ENCODE data around the gene COLEC11.
"Not testable (repeated sequence)": the region's sequence is repeated elsewhere in the genome, so short reads cannot be mapped to it uniquely, and the experiment has no call there.

Gene COLEC11

DNA sequence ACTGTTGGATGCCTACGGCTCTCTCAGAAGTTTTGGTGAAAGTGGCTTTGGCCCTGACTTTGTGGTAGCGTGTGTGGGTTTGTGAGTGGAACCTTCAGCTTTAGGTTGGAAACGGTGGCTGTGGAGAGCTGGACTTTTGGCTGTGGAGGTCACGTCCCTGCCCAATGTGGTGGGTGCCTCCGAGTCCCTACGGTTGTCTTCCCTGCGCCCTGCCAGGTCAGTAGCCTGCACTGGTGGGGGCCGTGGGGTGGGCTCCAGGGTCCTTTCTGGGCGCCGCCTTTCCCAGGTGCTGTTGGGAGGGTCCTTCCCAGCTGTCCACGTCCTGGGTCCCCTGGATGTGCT lies 11.1 kb downstream of the COLEC11 start:
- no peak for DNase-seq (ENCODE audit: low spot score)

DNA sequence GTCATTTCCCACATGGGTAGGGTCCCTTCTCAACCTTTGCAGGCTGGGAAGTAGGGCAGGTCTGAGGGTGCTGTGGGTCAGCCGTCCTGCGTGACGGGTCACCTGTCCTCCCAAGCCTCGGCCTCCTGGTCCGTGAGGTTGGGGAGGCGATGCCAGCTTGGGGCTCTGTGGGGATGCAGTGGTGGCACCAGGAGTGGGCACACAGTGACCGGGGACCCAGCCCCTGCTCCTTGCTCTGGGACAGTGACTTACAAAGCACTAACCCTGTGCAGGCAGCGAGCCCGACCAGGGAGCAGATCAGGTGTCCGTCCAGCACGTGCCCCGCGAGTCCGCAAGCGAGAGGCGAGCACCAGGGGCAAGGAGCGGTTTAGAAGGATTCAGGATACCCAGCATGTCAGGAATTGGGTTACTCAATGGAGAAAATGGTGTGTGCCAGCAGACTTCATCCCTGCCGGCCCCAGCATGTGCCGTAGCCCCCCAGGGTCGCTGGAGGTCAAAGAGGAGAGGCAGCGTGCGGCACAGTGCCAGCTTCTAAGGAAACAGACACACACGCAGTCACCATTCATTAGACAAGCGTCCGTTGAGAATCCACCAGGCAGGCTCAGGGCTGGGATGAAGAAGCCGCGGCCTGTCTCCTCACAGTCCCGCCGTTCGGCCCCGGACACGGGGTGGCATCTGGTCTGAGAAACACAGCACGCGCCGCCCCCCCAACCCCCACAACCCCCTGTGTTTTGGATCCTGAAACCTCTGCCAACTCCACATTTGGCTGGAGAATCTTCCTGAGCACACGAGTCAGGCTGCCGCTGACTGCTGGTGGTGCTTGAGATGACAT lies 11.7 kb downstream of the COLEC11 start:
- peak; percentile 42 for DNase-seq (ENCODE audit: low spot score)

DNA sequence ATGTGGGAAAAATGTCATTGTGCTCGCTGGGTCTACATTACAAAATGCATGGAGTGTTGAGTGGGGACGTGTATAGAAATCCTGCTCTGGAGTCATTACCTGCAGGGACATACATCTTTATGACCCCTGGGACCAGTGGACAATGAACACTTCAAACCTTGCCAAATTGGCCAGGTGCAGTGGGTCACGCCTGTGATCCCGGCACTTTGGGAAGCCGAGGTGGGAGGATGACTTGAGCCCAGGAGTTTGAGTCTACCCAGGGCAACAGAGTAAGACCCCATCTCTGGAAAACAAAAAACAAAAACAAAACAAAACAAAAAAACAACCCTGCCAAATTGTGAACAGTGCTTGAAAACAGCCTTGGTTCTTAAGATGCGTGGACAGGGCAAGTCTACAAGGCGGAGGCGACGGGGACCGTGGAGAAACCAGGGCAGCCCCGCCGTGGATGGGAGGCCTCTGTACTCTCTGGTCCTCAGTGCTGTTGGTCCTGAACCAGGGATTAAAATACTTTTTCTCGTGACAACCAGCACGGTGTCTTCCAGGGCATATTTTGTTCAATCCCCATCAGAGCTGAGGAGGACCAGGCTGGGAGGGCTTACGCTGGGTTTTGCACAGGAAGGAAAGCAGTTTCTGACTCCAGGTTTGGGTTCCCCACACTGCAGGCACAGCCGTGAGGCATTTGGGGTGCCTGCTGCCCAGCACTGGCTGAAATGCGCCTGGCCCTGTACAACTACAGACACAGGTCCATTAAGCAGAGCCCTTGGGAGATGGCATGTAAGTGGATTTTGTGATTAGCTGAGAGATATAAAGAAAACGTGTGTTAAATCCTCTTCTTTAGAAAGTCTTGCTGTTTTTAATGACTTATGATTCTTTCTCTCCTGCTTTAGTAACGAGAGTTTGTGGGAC lies 13.7 kb downstream of the COLEC11 start:
- peak; percentile 37 for DNase-seq (ENCODE audit: low spot score)

DNA sequence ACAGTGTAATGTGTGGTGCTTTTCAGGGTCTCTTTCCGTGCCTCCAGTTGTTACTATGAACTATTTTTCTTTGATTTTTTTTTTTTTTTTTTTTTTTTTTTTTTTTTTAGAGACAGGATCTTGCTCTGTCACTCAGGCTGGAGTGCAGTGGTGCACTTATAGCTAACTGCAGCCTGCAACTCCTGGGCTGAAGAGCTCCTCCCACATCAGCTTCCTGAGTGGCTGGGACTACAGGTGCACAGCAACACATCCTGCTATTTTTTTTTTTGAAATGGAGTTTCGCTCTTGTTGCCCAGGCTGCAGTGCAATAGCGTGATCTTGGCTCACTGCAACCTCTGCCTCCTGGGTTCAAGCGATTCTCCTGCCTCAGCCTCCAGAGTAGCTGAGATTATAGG lies 14.4 kb downstream of the COLEC11 start:
- not testable (repeated sequence) for DNase-seq (ENCODE audit: low spot score)

DNA sequence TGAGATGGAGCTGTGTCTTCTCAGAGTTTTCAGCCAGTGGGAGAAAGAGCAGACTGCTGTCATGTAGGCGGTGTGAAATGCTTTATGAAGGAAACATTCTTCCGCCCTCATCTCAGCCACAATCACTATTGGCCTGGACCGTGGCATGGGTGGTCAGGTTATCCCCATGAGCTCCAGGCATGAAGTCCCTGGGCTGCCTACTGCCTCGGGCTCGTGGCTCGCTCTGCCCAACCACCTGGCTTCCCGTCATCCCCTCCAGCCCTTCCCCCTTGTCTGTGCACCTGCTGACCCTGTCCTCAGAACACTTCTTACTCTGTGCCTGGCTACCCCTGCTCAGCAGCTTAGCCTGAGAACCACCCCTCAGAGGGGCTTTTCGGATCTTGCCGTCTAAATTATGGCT lies 15.5 kb downstream of the COLEC11 start:
- DNase-seq (ENCODE audit: low spot score): no peak

DNA sequence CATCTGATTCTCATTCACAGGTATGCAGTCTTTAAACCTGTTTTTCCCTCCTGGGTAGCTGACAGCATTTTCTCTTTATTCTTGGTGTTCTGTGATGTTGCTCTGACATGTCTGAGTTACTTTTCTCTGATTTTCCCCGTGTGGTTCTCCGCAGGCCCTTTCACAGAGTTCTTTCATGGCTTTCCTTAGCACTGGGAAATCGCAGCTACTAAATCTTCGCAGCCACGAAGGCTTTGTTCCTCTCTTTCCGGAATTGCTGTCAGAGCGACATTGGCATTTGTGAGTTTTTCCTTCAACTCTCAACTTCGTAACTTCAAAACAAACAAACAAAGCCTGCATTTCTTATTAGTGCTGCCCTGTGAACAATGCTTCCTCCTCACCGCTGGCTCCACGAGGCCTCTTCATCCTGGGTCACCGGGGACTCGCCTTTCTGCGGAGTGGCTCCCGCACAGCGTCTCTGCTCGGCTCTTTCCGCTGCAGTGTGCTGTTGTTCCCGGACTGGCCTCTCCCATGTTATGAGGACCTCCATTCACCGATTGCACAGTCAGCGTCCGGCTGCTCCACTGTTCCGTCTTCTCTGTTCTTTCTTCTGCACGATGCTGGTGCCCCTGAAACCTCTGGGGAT lies 16.1 kb downstream of the COLEC11 start:
- DNase-seq (ENCODE audit: low spot score): peak; percentile 48

DNA sequence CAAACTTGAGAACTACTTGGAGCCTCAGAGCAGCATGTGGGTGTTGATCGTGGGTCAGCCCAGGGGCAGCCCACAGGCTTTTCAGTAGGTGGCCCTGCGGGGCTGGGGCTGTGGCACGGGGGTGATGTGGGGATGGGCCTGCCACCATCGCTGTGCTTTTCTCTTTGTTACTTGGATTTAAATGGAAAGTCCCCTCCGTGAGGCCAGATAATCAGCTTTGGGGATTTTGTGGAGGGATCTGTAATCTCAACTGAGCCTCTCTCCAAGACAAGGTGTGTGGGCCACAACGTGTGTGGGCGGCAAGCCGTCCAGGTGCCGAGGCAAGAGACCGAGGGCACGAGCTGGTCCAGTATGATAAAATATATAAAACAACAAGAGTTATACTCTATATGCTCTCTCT lies 16.7 kb downstream of the COLEC11 start:
- DNase-seq (ENCODE audit: low spot score): peak; percentile 70

DNA sequence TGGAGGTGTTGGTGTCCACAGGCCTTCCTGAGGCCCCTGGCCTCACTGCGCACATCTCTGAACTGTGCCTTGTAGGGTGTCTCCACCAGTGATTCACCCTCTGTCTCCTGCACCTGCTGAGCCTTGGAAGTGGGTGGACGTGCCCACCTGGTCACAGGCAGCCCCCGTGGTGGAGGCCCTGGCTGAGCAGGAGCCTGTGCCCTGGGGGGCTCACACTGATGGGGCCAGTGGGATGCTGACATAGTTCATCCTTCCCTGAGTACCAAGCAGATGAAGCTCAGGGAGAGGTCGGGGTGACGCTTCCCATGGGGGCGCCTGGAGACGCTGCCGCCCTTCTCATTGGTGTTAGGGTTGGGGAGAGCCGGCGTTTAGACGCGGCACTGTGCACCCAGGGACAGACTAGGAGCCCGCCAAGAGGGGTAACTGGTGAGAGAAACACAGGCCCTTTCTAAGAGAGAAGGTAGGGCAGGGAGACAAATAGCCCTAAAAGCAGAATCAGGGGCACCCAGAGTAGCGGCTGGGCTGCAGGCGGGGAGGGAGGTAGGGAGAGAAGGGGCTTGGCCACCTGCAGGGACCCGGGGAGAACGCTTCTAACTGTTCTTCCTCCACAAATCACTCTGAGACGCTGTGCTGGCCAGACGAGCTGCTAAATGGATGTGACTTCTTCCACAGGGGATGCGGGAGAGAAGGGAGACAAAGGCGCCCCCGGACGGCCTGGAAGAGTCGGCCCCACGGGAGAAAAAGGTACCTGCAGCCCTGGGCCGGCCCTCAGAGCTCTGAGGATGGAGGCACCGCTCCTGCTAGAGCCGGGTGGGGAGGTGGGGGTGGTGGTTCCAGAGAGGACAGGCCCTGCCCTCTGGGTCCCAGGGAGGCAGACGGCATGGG lies 18.0 kb downstream of the COLEC11 start:
- DNase-seq (ENCODE audit: low spot score): no peak

DNA sequence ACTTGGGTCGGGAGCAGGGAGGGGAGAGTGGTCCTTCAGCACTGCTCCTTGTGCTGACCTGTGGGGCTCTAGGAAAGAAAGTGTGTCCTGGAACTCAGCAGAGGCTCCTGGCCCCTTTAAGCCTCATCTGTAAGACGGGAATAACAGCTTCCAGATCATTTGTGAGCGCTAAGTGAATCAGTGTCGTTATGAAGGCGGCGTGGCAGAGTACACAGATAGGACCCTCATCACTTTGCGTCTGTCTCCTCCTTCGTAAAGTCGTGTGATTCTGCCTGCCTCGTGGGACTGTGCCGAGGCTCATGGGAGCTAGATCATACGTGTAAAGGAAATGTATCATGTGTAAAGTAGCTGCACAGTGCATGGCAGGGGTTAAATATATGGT lies 18.6 kb downstream of the COLEC11 start:
- no peak for DNase-seq (ENCODE audit: low spot score)

DNA sequence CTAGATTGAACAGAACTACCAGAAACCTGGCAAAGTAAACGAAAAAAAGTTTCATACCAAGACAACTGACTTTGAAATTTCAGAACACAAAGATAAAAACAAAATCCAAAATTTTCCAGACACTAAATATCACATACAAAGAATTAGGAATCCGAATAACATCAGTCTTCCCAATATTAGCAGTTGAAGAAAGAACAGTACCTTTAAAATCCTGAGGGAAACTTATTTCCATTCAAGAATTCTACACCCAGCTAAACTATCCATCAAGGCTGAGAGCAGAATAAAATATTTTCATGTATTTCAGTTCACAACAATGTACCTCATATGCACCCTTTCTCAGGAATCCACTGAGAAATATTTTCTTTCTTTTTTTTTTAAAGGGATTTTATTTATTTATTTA lies 19.8 kb downstream of the COLEC11 start:
- not testable (repeated sequence) for DNase-seq (ENCODE audit: low spot score)

DNA sequence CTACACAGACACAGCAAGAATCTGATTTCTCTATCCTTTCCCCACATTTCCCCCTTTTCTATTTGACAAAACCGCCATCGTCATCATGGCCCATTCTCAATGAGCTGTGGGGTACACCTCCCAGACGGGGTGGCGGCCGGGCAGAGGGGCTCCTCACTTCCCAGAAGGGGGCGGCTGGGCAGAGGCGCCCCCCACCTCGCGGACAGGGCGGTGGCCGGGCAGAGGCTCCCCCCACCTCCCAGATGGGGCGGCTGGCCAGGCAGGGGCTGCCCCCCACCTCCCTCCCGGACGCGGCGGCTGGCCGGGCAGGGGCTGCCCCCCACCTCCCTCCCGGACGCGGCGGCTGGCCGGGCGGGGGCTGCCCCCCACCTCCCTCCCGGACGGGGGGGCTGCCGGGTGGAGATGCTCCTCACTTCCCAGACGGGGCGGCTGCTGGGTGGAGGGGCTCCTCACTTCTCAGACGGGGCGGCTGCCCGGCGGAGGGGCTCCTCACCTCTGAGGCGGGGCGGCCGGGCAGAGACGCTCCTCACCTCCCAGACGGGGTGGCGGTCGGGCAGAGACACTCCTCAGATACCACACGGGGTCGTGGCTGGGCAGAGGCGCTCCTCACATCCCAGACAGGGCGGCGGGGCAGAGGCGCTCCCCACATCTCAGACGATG lies 20.8 kb downstream of the COLEC11 start:
- not testable (repeated sequence) for DNase-seq (ENCODE audit: low spot score)

DNA sequence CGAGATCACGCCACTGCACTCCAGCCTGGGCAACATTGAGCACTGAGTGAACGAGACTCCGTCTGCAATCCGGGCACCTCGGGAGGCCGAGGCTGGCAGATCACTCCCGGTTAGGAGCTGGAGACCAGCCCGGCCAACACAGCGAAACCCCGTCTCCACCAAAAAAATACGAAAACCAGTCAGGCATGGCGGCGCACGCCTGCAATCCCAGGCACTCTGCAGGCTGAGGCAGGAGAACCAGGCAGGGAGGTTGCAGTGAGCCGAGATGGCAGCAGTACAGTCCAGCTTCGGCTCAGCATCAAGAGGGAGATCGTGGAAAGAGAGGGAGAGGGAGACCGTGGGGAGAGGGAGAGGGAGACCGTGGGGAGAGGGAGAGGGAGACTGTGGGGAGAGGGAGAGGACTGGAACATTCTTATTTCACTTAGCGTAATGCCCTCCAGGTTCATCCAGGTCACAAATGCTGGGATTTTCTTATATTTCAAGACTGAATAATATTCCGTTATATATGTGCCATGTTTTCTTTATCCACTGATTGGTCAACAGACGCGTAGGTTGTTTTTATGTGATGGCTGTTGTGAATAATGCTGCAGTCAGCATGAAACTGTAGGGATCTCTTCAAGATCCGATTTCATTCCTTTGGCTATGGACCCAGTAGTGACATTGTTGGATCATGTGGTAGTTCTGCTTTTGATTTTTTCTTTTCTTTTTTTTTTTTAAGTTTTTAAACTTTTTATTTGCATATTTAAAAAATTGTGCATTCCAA lies 21.7 kb downstream of the COLEC11 start:
- not testable (repeated sequence) for DNase-seq (ENCODE audit: low spot score)

DNA sequence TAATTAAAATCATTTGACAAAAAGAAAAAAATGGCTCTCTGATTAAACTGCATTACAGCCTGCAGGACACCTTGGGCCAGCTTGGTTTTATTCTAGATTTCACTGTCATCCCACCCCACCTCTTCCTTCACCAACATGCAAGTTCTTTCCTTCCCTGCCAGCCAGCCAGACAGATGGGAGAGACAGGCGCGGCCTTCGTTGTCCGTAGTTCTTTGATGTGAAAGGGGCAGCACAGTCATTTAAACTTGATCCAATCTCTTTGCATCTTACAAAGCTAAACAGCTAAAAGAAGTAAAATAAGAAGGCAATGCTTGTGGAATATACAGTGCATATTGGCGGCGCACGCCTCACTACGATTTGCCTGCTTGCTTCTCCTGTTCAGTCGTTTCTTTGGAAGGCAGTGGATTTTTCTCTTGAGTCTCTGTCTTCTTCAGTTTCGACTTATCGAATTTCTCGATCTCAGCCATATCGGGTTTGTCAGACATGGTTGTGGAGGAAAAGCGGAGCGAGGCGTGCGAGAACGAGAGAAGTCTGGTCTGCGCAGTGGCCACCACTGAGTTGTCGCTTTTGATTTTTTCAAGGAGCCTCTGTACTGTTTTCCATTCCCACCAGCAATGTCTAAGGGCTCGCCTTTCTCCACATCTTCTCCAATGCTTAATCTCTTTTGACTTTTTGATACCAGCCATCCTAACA lies 22.4 kb downstream of the COLEC11 start:
- DNase-seq (ENCODE audit: low spot score): no peak

DNA sequence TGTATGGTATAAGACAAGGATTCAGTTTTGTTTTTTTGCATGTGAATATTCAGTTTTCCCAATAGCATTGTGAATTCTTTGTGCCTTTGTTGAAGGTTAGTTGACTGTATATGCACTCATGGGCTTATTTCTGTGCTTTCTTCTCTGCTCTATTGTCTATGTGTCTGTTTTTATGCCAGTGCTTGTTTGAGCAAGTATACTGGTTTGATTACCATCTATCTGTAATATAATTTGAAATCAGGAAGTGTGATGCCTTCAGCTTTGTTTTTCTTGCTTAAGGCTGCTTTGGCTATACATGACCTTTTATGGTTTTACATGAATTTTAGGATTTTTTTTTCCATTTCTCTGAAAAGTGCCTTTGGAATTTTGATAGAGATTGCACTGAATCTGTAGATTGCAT lies 23.5 kb downstream of the COLEC11 start:
- no peak for DNase-seq (ENCODE audit: low spot score)

DNA sequence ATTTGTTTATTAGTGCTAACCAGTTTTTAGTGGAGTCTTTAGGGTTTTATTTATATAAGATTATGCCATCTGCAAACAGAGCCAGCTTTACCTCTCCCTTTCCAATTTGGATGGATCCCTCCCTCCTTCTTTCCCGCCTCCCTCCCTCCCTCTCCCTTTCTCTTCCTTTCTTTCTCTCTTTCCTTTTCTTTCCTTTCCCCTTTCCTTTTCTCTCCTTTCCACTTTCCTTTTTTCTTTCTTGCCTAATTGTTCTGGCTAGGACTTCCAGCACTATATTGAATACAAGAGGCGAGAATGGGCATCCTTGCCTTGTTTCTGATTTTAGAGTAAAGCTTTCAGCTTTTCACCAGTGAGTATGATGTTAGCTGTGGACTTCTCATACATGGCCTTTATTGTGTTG lies 24.1 kb downstream of the COLEC11 start:
- DNase-seq (ENCODE audit: low spot score): no peak

DNA sequence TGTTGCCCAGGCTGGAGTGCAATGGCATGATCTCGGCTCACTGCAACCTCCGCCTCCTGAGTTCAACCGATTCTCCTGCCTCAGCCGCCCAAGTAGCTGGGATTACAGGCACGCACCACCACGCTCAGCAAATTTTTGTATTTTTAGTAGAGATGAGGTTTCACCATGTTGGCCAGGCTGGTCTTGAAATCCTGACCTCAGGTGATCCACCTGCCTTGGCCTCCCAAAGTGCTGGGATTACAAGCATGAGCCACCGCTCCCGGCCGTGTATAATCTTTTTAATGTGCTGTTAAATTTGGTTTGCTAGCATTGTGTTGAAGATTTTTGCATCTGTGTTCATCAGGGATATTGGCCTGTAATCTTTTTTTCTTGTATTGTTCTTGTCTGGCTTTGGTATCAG lies 24.7 kb downstream of the COLEC11 start:
- DNase-seq (ENCODE audit: low spot score): not testable (repeated sequence)

DNA sequence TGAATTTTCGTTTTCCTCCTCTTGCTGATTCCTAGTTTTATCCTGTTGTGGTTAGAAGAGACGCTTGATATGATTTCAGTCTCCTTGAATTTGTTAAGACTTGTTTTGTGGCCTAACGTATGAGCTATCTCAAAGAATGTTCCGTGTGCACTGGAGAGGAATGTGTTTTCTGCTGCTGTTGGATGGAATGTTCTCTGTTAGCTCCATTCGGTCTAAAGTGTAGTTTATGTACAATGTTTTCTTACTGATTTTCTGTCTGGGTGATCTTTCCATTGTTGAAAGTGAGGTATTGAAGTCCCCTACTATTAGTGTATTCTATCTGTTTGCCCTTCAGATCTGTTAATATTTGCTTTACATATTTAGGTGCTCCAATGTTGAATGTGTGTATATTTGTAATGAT lies 25.9 kb downstream of the COLEC11 start:
- DNase-seq (ENCODE audit: low spot score): no peak

DNA sequence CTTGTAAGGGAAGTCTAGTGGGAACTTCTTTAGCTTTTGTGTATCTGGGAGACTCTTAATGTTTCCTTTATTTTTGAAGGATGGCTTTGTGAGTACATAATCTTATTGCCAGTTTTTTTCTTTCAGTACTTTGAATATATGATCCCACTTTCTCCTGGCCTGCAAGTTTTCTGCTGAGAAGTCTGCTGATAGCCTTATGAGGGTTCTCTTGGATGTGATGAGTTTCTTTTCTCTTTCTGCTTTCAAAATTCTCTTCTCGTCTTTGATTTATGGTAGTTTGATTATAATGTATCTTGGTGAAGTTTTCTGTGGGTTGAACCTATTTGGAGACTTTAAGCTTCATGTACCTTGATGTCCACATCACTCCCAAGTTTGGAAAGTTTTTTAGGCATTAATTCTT lies 28.1 kb downstream of the COLEC11 start:
- no peak for DNase-seq (ENCODE audit: low spot score)

DNA sequence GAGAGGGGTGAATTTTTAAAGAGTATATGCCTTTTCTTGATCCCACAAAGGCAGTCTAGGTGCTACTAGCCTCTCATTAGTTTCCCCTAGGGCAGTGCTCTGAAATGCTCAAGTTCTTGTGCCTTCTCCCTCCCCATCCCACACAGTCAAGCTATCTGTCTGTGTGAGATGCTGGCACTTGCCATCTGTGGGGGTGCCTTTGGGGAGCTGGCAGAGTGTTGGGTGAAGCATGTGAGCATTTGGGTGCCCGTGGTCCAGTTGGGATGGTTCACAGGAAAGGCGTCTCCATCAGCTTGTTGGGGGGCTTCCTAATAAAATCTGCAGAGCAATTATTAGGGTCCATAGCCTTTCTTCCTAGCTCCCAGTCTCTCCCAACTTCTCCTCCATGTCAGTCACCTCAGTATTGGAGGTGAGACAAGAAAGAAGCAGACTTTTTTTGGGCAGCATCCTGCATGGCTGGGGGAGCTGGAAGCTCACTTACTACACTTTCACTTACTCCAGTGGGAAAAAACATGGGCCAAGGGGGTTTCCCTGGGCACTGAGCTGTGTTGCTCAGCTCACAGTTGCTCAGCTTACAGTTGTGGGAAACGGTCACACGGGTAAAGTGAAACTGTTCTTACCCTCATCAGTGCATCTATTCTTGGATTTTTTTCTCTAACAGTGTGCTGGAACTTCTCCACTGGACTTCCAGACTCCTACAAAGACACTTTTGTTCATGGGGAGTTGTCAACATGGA lies 29.3 kb downstream of the COLEC11 start:
- no peak for DNase-seq (ENCODE audit: low spot score)
